Suppressor macrophage treated with lipopolysaccharide for 1 hour (primary cell): ENCODE results near the gene PM20D2.
A peak's percentile ranks its signal among the peaks of the same experiment; 100 is the strongest.

Source experiments
- DNase-seq, 3 donors: peaks; one replicate each; pipeline ENCODE4 v3.0.0-alpha.2; 2020 to 2022

Gene PM20D2

DNA sequence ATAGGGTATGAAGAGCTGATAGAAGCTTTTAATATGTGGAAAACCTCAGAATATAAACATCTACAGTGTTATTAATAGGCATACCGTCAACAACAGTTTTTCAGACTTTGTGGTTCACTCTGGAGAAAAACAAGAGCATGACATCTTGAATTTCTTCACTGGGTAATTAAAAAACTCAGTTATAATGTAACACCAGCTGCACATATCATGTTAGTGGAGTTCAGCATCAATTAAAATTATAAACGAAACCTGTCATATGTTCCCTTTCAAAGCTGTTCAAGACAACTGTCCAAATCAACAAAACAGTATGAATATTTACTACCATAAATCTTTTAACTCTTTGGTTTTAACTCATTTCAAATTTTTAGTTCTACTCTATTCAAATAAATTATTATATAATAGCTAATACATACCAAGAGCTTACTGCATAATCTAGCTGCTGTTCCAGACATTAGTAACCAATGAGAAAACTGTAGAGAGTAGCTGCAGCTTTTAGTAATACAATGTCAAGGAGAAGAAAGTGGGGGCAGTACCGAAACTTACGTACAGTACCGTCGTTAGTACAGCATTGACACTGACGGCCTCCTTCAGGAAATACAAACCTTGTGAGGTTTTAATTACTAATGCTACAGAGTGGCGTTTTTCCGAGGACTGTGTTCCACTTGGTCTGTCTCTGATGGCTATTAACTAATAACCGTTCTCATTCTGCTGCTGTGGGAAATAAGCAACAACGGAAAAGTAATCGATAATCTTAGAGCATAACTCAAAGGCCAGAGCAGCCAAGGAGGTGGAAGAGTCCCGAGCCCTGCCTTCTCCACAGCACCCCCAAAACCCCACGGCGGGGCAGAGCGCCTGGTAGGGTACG lies 532 bp upstream of the PM20D2 start:
- DNase-seq: peak; percentile 37 to 41 (median 40)

DNA sequence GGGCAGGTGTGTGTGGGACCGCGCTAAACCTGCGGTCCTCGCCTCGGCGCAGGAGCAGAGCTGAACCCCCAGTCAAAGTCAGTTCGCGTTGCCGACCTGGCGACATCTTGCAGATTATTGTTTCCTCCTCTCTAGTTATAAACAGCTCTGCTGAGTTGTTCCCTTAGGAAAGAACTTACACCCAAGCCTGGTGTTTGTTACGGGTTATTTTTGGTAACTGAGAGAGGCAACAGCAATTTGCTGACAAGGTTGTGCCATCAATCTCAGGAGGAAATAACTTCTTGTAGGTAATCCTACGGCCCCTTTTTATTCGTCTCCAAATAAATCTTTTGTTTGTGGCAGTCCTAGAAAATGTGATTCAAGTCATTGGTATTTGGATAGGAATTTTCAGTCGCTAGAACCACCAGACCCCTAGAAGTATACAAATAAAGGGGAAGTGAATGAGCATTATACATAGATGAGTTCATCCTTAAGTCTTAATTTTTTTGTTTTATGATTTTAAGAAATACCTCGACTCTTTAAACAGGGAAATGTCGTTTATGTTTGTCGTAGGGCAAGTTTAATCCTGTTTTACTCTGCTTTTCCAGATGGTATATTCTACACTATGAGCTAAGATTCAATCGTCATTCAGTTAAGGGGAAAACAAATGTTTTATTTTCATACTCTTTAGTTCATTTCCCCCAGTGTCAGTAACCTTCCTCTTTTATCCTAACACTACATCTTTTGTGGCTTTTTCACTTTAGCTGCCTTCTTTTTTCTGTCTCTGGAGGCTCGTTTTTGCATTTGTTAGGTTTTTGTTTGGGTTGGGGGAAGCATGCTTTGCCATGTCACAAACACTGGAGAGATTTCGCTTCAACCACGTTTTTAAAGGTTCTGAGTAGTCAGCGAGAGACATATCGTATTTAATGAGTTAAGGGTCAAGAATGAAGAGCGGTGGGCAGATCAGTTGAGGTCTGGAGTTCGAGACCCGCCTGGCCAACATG lies 1.2 kb downstream of the PM20D2 start:
- DNase-seq: peak; percentile 7 to 39 (median 27)

DNA sequence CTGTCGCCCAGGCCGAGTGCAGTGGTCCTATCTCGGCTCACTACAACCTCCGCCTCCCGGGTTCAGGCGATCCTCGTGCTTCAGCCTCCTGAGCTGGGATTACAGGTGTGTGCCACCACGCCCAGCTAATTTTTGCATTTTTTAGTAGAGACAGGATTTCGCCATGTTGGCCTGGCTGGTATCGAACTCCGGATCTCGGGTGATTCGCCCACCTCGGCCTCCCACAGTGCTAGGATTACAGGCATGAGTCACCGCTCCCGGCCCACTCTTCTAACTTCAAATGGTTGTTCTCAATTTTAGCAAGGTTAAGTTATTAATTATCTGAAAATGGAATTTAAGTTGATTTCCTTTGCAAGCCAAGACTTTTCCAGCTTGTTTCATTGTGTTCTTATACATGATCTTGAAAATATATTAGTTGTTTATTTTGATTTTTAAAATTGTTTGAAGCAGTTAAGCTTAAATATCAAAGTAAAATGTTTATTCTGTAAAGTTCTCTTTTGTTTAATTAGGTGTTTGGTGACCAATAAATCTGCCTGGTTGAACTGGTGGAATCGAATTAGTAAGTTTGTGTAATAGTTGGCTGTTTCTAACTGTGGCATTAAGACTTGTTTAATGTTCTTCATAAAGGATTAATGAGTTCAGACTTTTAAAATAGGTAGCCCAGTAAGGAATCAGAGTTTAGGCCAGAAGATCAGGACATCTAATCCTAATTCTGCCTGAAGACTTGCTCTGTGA lies 2.3 kb downstream of the PM20D2 start:
- DNase-seq: peak in 2 of 3 donors; percentile 29 to 34

- no peak for DNase-seq
Measured at GRCh38 chr6:89154131-89154530, 8.3 kb downstream of the PM20D2 start.

DNA sequence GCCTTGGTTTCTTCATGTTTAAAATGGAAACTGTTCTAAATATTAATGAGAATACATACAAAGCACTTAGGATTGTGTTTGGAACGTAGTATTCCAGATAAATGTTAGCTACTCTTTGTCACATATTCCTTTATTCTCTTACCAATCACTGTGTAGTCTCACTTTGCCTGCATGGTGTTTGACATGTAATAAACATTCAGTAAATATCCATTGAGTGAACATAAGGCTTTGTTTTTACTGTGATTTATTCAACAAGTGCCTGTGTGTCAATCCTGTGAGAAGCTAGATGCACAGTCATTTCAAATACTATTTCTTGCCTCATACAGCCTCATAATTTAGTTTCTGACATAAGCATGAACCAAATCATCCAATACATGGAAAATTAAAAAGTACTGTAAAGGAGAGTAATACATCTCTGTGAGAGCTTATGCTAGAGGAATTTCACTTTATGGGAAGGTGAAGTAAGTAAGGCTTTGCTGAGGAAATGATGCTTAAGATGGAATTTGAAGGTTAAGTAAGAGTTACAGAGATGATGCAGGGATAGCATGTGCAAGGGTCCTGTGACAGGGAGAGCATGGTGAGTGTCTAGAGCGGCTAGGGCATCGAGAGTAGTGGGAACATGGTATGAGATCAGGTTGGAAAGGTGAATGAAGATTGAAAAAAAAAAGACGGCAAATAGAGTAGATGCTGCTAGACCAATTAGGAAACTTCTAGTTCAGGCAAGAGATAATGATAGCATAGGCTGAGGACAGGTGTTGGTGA lies 14.7 kb downstream of the PM20D2 start:
- DNase-seq: no peak

DNA sequence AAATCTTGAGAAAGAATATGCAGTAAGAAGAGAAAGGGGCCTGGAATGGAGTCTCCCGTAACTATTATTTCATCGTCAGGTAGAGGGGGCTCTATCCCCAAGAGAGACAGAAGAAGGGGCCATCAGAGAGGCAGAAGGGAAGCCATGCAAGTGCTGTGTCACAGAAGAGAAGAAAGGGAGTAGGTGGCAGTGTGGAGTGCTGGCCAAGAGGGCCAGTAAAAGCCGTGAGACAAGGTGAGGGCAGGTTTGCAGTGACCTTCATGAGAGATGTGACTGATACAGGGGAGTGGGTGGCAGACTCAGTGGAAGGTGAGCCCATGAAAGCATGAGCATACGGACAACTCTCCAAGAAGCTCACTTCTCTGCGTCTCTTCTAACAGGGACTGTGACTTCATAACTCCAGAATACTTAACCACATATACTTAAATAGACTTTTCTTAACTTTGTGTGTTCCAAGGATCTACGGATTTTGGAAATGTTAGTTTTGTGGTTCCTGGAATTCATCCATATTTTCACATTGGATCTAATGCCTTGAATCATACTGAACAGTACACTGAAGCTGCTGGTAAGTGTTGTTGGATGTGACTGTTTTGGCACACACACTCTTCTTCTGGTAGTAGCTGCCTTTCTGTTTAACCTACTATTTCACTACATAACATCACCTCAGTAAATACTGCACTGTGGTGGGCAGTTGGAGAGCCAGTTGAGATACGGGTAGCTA lies 15.6 kb downstream of the PM20D2 start:
- DNase-seq: no peak

GRCh38 chr6:89162047-89162371 lies 16.2 kb downstream of the PM20D2 start:
- no peak for DNase-seq

GRCh38 chr6:89172131-89172530 lies 26.3 kb downstream of the PM20D2 start:
- no peak for DNase-seq

GRCh38 chr6:89173634-89174033 lies 27.8 kb downstream of the PM20D2 start:
- no peak for DNase-seq

DNA sequence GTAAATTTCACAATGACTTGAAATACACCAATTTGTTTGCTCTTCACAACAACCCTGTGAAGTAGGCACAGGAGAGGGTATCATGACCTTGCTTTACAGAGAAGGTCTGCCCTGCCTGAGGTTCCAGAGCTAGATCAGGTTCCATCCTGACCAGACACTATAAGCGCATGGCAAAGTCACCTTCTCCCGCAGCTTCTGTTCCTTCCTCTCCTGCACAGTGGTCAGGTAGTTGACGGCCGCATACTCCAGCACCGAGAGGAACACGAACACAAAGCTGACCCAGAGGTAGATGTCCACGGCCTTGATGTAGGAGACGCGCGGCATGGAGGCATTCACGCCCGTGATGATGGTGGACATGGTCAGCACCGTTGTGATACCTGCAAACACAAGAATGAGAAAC lies 34.3 kb downstream of the PM20D2 start:
- DNase-seq: no peak

DNA sequence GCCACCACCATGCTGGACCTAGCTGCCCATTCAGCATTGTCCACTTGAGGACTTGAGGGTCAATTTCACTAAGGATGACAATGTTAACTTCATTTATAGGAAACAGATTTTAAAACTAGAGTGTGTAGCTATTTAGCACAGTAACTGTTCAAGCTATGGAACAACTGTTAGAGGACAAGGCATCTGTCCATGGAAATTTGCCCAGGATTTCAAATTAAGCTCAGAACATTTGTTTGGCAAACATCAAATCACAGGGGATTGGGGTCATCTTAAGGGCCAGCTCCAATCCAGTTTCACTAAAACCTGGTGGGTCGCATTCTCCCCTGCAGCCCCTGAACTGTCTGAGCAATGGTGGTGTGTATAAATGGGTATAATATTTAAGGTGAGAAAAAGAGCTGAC lies 35.1 kb downstream of the PM20D2 start:
- no peak for DNase-seq

DNA sequence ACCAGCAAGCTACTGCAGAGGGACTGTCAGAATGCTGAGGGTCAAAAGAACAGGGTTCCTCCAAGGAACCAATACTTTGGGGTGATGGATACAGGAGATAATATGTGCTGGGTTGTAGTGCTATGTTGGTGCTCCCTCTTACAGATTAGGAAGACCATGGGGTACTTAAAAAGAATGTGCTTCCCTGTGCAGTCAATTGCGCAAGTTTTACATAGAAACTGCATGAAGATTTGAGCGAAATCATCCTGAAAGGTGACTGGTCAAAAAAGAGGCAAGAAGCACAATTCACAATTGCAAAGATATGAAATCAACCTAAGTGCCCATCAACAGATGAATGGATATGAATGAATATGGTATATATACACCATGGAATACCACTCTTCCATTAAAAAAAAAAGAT lies 37.4 kb downstream of the PM20D2 start:
- DNase-seq: no peak

- DNase-seq: no peak
Measured at GRCh38 chr6:89184344-89184743, 38.5 kb downstream of the PM20D2 start.

DNA sequence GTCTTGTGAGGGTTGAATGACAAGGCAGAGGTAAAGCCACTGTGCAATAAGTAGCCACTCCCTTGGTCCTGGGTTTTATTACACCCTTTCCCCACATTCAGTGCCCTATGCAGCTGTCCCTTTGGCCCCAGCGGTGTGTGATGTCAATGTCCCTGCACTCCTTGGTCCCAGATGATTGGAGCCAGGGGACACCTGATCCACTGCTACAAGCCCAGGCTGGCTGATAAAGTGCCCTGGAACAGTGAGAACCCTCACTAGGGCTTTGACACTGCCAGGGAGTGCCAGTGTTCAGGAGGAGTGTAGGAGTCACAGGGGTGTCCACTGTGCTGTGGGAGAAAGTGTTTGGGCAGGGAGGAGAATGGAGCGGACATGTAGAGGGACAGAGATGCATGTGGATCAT lies 40.9 kb downstream of the PM20D2 start:
- DNase-seq: no peak

- DNase-seq: no peak
Measured at GRCh38 chr6:89187504-89187903, 41.6 kb downstream of the PM20D2 start.

GRCh38 chr6:89190741-89191140 lies 44.9 kb downstream of the PM20D2 start:
- no peak for DNase-seq

DNA sequence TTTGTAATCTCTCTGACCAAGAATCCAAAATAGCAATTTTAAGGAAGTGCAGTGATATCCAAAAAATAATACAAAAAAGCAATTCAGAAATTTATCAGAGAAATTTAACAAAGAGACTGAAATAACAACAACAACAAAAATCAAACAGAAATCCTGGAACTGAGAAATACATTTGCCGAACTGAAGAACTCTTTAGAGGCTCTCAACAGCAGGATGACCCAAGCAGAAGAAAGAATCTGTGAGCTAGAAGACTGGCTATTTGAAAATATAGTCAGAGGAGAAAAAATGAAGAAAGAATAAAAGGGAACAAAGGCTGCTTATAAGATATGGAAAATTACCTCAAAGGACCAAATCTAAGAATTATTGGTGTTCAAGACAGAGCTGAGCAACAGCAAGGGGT lies 48.7 kb downstream of the PM20D2 start:
- DNase-seq: no peak

- DNase-seq: no peak
Measured at GRCh38 chr6:89197141-89197540, 51.3 kb downstream of the PM20D2 start.

- no peak for DNase-seq
Measured at GRCh38 chr6:89198235-89198634, 52.4 kb downstream of the PM20D2 start.

- DNase-seq: no peak
Measured at GRCh38 chr6:89199579-89199978, 53.7 kb downstream of the PM20D2 start.

DNA sequence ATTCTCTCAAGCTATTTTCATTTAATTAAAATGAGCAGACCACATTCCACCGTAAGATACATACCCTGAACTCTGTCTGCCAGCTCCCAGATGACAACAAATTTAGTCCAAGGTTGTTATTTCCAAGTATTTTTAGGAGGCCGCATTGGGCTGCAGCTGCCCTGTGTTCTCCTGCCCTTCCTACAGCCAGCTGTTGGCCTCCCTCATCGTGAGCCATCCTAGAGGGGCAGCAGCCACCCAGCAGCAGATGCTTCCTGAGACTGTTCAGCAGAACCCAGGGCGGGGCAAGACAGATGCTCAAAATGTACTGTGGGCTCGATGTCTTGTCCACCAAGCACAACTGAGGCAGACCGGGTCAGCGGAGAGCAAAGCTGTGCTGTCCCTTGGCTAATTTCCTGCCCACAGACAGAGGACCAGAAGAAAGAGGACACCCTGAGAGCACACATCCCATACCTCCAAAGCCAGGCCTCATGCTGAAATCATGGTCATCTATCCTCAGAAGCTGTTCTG lies 54.9 kb downstream of the PM20D2 start:
- no peak for DNase-seq

- DNase-seq: no peak
Measured at GRCh38 chr6:89204096-89204495, 58.2 kb downstream of the PM20D2 start.
